Activated T-helper 2 cell treated with anti-CD3 and anti-CD28 coated beads, Interferon-gamma antibody, Interleukin-2, Interleukin-4, amounts not matched to agents 10 μg/mL and 5 μg/mL and 100 μg/mL, durations not matched to agents 14 hours and 24 hours and 36 hours (primary cell): ENCODE measurements around the gene RASA3. TPM values are rescaled to one million over a fixed set of nuclear protein-coding genes. Genes with fewer than 3 reads are reported as not detected.

Experiments used
- DNase-seq: peaks from one replicate; pipeline ENCODE4 v3.0.0; 2021; ENCODE audit warnings: low spot score
- H3K27ac Mint-ChIP-seq: one replicate; pipeline ENCODE4 v1.8.0; 2021; ENCODE audit warnings: mixed read lengths
- H3K27me3 Mint-ChIP-seq: one replicate; pipeline ENCODE4 v1.8.0; 2021; ENCODE audit warnings: low read depth, mixed read lengths
- H3K36me3 Mint-ChIP-seq: one replicate; pipeline ENCODE4 v1.8.0; 2021; ENCODE audit warnings: low read depth, mixed read lengths
- H3K4me1 Mint-ChIP-seq: one replicate; pipeline ENCODE4 v1.8.0; 2021; ENCODE audit warnings: low read depth, mixed read lengths
- H3K4me3 Mint-ChIP-seq: one replicate; pipeline ENCODE4 v1.8.0; 2021; ENCODE audit warnings: low read depth, mild to moderate bottlenecking, moderate library complexity, mixed read lengths
- H3K9me3 Mint-ChIP-seq: one replicate; pipeline ENCODE4 v1.8.0; 2021; ENCODE audit warnings: mixed read lengths
- intact Hi-C: fragments of 100-400 bp; cut with micrococcal nuclease; formaldehyde crosslinking; loops from one replicate; pipeline ENCODE4 v1.15.1; 2023
- total RNA-seq: library from RNA; stranded (reverse); gene quantifications from 2 replicates; pipeline ENCODE4 v1.2.3, GENCODE V29; 2022

The RASA3 gene
- total RNA-seq, 1 donor from 2014 or later: 13.9 TPM

DNA sequence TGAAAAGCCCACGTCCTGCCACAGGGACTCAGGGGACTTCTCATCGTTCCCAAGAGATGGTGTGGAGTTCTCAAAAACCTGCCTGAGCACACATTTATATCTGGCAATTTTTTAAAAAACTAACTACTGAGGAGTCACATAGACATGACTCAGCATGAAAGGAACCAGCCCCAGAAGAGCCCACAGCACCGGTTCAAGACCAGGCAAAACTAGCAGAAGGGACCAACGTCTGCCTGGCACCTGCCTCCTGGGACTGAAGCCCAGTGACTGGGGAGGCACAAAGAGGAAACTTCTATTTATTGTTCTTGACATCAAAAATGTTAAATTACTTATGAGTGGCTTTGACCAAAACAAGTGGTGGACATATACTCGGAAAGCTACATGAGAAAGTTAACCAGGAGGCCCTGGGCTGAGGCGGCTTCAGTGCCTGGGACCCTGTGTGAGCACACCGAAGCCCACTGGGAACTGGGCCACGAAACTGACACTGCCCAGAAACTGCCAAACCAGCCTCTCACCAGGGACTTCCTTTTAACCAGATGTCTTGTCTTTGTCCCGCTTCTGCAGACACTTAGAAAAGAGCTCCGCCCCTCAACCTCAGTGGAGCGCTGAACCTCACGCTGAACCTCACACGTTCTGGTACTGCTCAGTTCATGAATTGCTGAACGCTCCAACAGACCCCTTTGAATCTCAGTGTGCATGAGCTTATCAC is 184.2 kb downstream of the RASA3 start:
- Mint-ChIP-seq H3K36me3 (no peaks in the 10 kb centered on the region), H3K9me3 (no peaks in the 10 kb centered on the region), H3K4me1 (no peaks in the 10 kb centered on the region), H3K27ac (no peak overlapping the region), H3K27me3 (no peaks in the 10 kb centered on the region), H3K4me3 (no peak overlapping the region)
- intact Hi-C loops: no loop called here
- DNase-seq: no peak

GRCh38 chr13:113947311-113948033 is 185.0 kb downstream of the RASA3 start:
- DNase-seq: no peak
- Mint-ChIP-seq H3K36me3 (no peaks in the 10 kb centered on the region), H3K27ac (no peak overlapping the region), H3K9me3 (no peaks in the 10 kb centered on the region), H3K4me3 (no peak overlapping the region), H3K27me3 (no peaks in the 10 kb centered on the region), H3K4me1 (no peaks in the 10 kb centered on the region)
- intact Hi-C loops: no loop called here

GRCh38 chr13:113946409-113947181 is 185.8 kb downstream of the RASA3 start:
- no peaks in the 10 kb centered on the region for H3K9me3 Mint-ChIP-seq

DNA sequence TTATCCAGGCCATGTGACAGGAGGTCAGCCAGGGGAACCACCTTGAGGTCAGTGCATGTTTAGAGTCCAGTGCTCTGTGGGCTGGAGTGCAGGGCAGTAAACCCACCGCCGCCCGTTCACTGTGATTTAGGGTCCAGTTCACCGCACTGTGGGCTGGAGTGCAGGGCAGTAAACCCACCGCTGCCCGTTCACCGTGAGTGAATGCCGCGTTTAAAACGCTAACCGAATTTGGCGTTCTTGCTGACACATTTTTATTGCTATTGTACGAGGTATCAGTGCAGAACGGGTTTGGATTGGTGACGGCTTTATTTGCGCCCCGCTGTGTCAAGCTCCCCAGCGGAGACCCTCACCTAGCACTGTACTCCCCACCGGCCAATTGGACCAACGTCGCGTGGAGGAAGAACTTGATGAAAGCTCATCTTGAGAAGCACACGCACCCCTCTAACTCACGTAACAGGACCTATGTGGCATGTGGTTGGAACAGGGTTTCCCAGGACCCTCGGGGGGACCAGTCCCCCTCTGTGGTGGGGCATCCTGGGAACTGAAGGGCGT is 186.5 kb downstream of the RASA3 start:
- intact Hi-C loops: no loop called here
- no peak for DNase-seq
- Mint-ChIP-seq H3K27me3 (no peaks in the 10 kb centered on the region), H3K4me3 (no peak overlapping the region), H3K27ac (no peak overlapping the region), H3K36me3 (no peaks in the 10 kb centered on the region), H3K4me1 (no peaks in the 10 kb centered on the region), H3K9me3 (no peaks in the 10 kb centered on the region)

More at GRCh38 chr13:113946409-113947181, 185.8 kb downstream of the RASA3 start:
- no peak for DNase-seq
- Mint-ChIP-seq H3K27me3 (no peaks in the 10 kb centered on the region), H3K36me3 (no peaks in the 10 kb centered on the region), H3K4me3 (no peak overlapping the region), H3K27ac (no peak overlapping the region), H3K4me1 (no peaks in the 10 kb centered on the region)
- intact Hi-C loops: no loop called here

- Mint-ChIP-seq H3K4me1 (no peaks in the 10 kb centered on the region), H3K27me3 (no peaks in the 10 kb centered on the region), H3K36me3 (no peaks in the 10 kb centered on the region), H3K4me3 (no peak overlapping the region), H3K27ac (no peak overlapping the region), H3K9me3 (no peaks in the 10 kb centered on the region)
- intact Hi-C loops: no loop called here
- no peak for DNase-seq
Observed at GRCh38 chr13:113943821-113944565, 188.4 kb downstream of the RASA3 start.

GRCh38 chr13:113942591-113943103 is 189.8 kb downstream of the RASA3 start:
- Mint-ChIP-seq H3K4me3 (no peak overlapping the region), H3K27ac (no peak overlapping the region), H3K4me1 (no peaks in the 10 kb centered on the region), H3K36me3 (no peaks in the 10 kb centered on the region), H3K27me3 (no peaks in the 10 kb centered on the region), H3K9me3 (no peaks in the 10 kb centered on the region)
- DNase-seq: no peak
- intact Hi-C loops: no loop called here

GRCh38 chr13:113941571-113942191 is 190.7 kb downstream of the RASA3 start:
- no peaks in the 10 kb centered on the region for H3K36me3 Mint-ChIP-seq
- H3K27ac Mint-ChIP-seq: no peak overlapping the region
- no peaks in the 10 kb centered on the region for H3K9me3 Mint-ChIP-seq
- intact Hi-C loops: no loop called here
- no peaks in the 10 kb centered on the region for H3K4me1 Mint-ChIP-seq
- peaks cover 3% of the 10 kb centered on the region for H3K27me3 Mint-ChIP-seq
- no peak overlapping the region for H3K4me3 Mint-ChIP-seq
- no peak for DNase-seq

GRCh38 chr13:113939944-113940297 is 192.5 kb downstream of the RASA3 start:
- no peak overlapping the region for H3K27ac Mint-ChIP-seq
- no peaks in the 10 kb centered on the region for H3K9me3 Mint-ChIP-seq
- H3K27me3 Mint-ChIP-seq: peaks cover 3% of the 10 kb centered on the region
- H3K4me1 Mint-ChIP-seq: no peaks in the 10 kb centered on the region
- H3K4me3 Mint-ChIP-seq: no peak overlapping the region
- intact Hi-C loops: no loop called here
- H3K36me3 Mint-ChIP-seq: no peaks in the 10 kb centered on the region
- no peak for DNase-seq

DNA sequence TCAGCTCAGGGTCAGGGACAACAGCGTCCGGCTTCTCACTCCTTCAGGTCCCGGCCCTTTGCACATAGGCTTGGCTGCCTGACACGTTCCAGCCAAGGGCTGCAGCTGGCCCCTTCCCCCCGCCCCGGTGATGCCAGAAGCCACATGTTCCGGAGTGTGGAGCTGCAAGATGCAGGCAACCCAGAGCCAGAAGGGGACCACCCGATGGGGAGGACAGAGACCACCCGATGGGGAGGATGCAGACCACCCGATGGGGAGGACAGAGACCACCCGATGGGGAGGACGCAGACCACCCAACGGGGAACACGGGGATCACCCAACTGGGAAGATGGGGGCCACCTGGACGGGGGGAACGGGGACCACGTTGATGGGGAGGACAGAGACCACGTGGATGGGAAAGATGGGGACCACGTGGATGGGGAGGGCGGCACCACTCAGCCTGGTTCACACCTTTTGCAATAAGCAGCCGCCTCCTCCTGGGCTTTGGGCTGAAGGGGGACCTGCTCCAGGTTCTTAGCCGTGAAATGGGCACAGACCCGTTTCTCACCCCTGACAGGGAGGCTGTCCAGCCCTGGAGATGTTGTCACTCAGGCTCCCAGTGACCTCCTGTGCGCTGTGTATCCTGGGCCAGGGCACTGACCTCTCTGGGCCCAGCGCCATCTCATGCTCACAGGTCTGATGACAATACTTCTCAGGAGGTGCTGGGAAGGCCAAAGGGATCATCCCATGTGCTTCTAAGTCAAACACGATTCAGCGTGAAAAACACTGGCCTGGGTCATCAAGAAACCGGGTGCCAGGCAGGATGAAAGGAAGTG is 193.1 kb downstream of the RASA3 start:
- Mint-ChIP-seq H3K36me3 (no peaks in the 10 kb centered on the region), H3K4me3 (no peak overlapping the region), H3K27ac (no peak overlapping the region), H3K27me3 (peaks cover 3% of the 10 kb centered on the region), H3K9me3 (no peaks in the 10 kb centered on the region), H3K4me1 (no peaks in the 10 kb centered on the region)
- DNase-seq: no peak
- intact Hi-C loops: no loop called here

GRCh38 chr13:113938716-113939115 is 193.7 kb downstream of the RASA3 start:
- intact Hi-C loops: no loop called here
- H3K27ac Mint-ChIP-seq: no peak overlapping the region
- H3K4me3 Mint-ChIP-seq: no peak overlapping the region
- H3K4me1 Mint-ChIP-seq: no peaks in the 10 kb centered on the region
- no peaks in the 10 kb centered on the region for H3K36me3 Mint-ChIP-seq
- no peak for DNase-seq
- no peaks in the 10 kb centered on the region for H3K9me3 Mint-ChIP-seq
- peaks cover 5% of the 10 kb centered on the region for H3K27me3 Mint-ChIP-seq

GRCh38 chr13:113938246-113938645 is 194.2 kb downstream of the RASA3 start:
- Mint-ChIP-seq H3K4me1 (no peaks in the 10 kb centered on the region), H3K27me3 (peaks cover 8% of the 10 kb centered on the region), H3K27ac (no peak overlapping the region), H3K9me3 (no peaks in the 10 kb centered on the region), H3K4me3 (no peak overlapping the region), H3K36me3 (no peaks in the 10 kb centered on the region)
- intact Hi-C loops: no loop called here
- no peak for DNase-seq
